CD14-positive monocyte (primary cell): Measurements from ENCODE around the gene ALDH1B1. TPM values are rescaled to one million over a fixed set of nuclear protein-coding genes. Genes with fewer than 3 reads are reported as not detected.
"Not testable (repeated sequence)": the region's sequence is repeated elsewhere in the genome, so short reads cannot be mapped to it uniquely, and the experiment has no call there.

Experiments
- DNase-seq, 3 donors: peaks; one replicate each; pipeline ENCODE4 v3.0.0-alpha.2; 2011 to 2022
- H2AFZ ChIP-seq: 2 replicates; pipeline ENCODE4 v1.6.0; 2012; ENCODE audit warnings: mild to moderate bottlenecking, low read depth, low read length, inconsistent platforms; ENCODE audit not compliant: insufficient read depth, poor library complexity, severe bottlenecking
- H3K27ac ChIP-seq, 2 donors: 1 replicate in 1 of 2; 2 replicates in 1 of 2; pipeline ENCODE4 v1.5.1; 2012 to 2013; ENCODE audit warnings: low read length in 2 of 2, control low read depth in 1 of 2, inconsistent platforms in 1 of 2, low read depth in 1 of 2, mild to moderate bottlenecking in 1 of 2
- H3K27me3 ChIP-seq, 2 donors: one replicate each; pipeline versions ENCODE4 v1.6.0 to v1.6.1; 2011 to 2013; ENCODE audit warnings: low read length in 2 of 2; ENCODE audit not compliant: control insufficient read depth in 2 of 2, insufficient read depth in 2 of 2
- H3K36me3 ChIP-seq, 2 donors: replicated peaks in 1 of 2; 1 replicate in 1 of 2; 2 replicates in 1 of 2; pipeline versions ENCODE4 v1.5.1 to v1.6.1; 2012 to 2013; ENCODE audit warnings: low read length in 2 of 2, control low read depth in 1 of 2, inconsistent platforms in 1 of 2, mild to moderate bottlenecking in 1 of 2; ENCODE audit not compliant: insufficient read depth in 2 of 2, control insufficient read depth in 1 of 2
- H3K4me1 ChIP-seq, 2 donors: 1 replicate in 1 of 2; 2 replicates in 1 of 2; pipeline versions ENCODE4 v1.5.1 to v1.6.1; 2012 to 2013; ENCODE audit warnings: low read length in 2 of 2, control low read depth in 1 of 2, inconsistent platforms in 1 of 2, mild to moderate bottlenecking in 1 of 2, moderate library complexity in 1 of 2; ENCODE audit not compliant: insufficient read depth in 2 of 2, control insufficient read depth in 1 of 2
- H3K4me2 ChIP-seq: replicated peaks from 2 replicates; pipeline ENCODE3; 2012; ENCODE audit warnings: low read length, moderate library complexity, mild to moderate bottlenecking; ENCODE audit not compliant: poor library complexity, severe bottlenecking; ENCODE audit errors: extremely low read depth
- H3K4me3 ChIP-seq, 3 experiments: fragments of 200-600 bp in 1 of 3; sonication (generic) in 1 of 3; replicated peaks in 1 of 3; 1 replicate in 2 of 3; 2 replicates in 1 of 3; pipeline ENCODE4 v1.5.1; 2011 to 2013; ENCODE audit warnings: low read length in 3 of 3, mild to moderate bottlenecking in 3 of 3, control low read depth in 2 of 3, low read depth in 2 of 3, inconsistent platforms in 1 of 3, moderate library complexity in 1 of 3
- H3K79me2 ChIP-seq: 2 replicates; pipeline ENCODE4 v1.6.0; 2012; ENCODE audit warnings: mild to moderate bottlenecking, control low read depth, inconsistent platforms, low read length, moderate library complexity; ENCODE audit not compliant: insufficient read depth
- H3K9ac ChIP-seq: 2 replicates; pipeline ENCODE4 v1.6.0; 2017; ENCODE audit warnings: low read length, mild to moderate bottlenecking; ENCODE audit not compliant: insufficient read depth, poor library complexity, severe bottlenecking
- H3K9me3 ChIP-seq, 2 donors: replicated peaks in 1 of 2; 1 replicate in 1 of 2; 2 replicates in 1 of 2; pipeline versions ENCODE4 v1.5.1 to v1.6.1; 2012 to 2013; ENCODE audit warnings: low read length in 2 of 2, control low read depth in 1 of 2; ENCODE audit not compliant: control insufficient read depth in 1 of 2, insufficient read depth in 1 of 2
- H4K20me1 ChIP-seq: 2 replicates; pipeline ENCODE4 v1.6.0; 2012; ENCODE audit warnings: mild to moderate bottlenecking, low read length, control low read depth, moderate library complexity; ENCODE audit not compliant: insufficient read depth
- H3K27ac Mint-ChIP-seq, 7 donors: one replicate each; pipeline ENCODE4 v1.8.0; 2020; ENCODE audit warnings: mild to moderate bottlenecking in 7 of 7, mixed read lengths in 7 of 7, moderate library complexity in 6 of 7, inconsistent platforms in 2 of 7
- H3K27me3 Mint-ChIP-seq, 3 donors: one replicate each; pipeline ENCODE4 v1.8.0; 2021 to 2022; ENCODE audit warnings: low read depth in 3 of 3, mild to moderate bottlenecking in 3 of 3, mixed read lengths in 3 of 3, moderate library complexity in 3 of 3, inconsistent platforms in 1 of 3
- H3K36me3 Mint-ChIP-seq, 2 donors: one replicate each; pipeline ENCODE4 v1.8.0; 2020; ENCODE audit warnings: mixed read lengths in 2 of 2, inconsistent platforms in 1 of 2, mild to moderate bottlenecking in 1 of 2
- H3K4me1 Mint-ChIP-seq: one replicate; pipeline ENCODE4 v1.8.0; 2020; ENCODE audit warnings: mild to moderate bottlenecking, mixed read lengths
- H3K4me3 Mint-ChIP-seq, 2 donors: one replicate each; pipeline ENCODE4 v1.8.0; 2020; ENCODE audit warnings: mild to moderate bottlenecking in 2 of 2, mixed read lengths in 2 of 2, moderate library complexity in 1 of 2
- H3K9me3 Mint-ChIP-seq, 7 donors: one replicate each; pipeline ENCODE4 v1.8.0; 2020 to 2022; ENCODE audit warnings: mixed read lengths in 7 of 7, mild to moderate bottlenecking in 6 of 7, moderate library complexity in 6 of 7, inconsistent platforms in 2 of 7
- CTCF ChIP-seq: fragments of 200-600 bp; IDR thresholded peaks from one replicate; pipeline ENCODE4 v1.8.0; 2022; ENCODE audit warnings: antibody characterized with exemption, mild to moderate bottlenecking
- WGBS: methylation state at CpG from one replicate; pipeline ENCODE4 v1.1.5; 2013; ENCODE audit warnings: missing lambda C conversion rate; ENCODE audit not compliant: insufficient coverage; 5-methylcytosine and 5-hydroxymethylcytosine counted together
- intact Hi-C, 2 donors: fragments of 100-400 bp; cut with micrococcal nuclease; formaldehyde crosslinking; loops; one replicate each; pipeline versions ENCODE4 v1.15.0 to v1.15.1; 2023
- polyA plus RNA-seq, 3 donors: library from polyadenylated mRNA; depleted of rRNA in 1 of 3; unstranded in 2 of 3; stranded (reverse) in 1 of 3; fragments of 300-500 nt in 2 of 3; fragments of >200 nt in 1 of 3; fragmentation: Illumina TruSeq in 2 of 3; gene quantifications; 1 replicate in 2 of 3; 2 replicates in 1 of 3; pipeline ENCODE4 v1.2.3, GENCODE V29; 2012 to 2021

The ALDH1B1 gene
- polyA plus RNA-seq, 3 donors = 1.00 to 4.5 (median 3.8) TPM

DNA sequence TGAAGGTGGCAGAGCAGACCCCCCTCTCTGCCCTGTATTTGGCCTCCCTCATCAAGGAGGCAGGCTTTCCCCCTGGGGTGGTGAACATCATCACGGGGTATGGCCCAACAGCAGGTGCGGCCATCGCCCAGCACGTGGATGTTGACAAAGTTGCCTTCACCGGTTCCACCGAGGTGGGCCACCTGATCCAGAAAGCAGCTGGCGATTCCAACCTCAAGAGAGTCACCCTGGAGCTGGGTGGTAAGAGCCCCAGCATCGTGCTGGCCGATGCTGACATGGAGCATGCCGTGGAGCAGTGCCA, 3.8 kb downstream of the ALDH1B1 start:
- no peak overlapping the region for H3K4me2 ChIP-seq
- peaks cover 6% of the 10 kb centered on the region for H3K79me2 ChIP-seq
- H3K36me3 ChIP-seq = peaks cover 0 to 20% of the 10 kb centered on the region in 2 donors
- no peak overlapping the region for H3K4me3 ChIP-seq
- no peak for TF ChIP-seq CTCF
- Mint-ChIP-seq H3K36me3 (peaks cover 18 to 22% of the 10 kb centered on the region in 2 donors), H3K9me3 (no peaks in the 10 kb centered on the region), H3K27ac (peak overlapping the region in 3 of 7 donors; percentile 1 to 59 (median 34)), H3K4me3 (no peak overlapping the region), H3K4me1 (peaks cover 26% of the 10 kb centered on the region), H3K27me3 (peaks cover 3 to 5% (median 4%) of the 10 kb centered on the region in 3 donors)
- H3K27ac ChIP-seq = no peak overlapping the region
- no peak overlapping the region for H3K9ac ChIP-seq
- H3K27me3 ChIP-seq = no peaks in the 10 kb centered on the region
- H3K4me1 ChIP-seq = peaks cover 14 to 20% of the 10 kb centered on the region in 2 donors
- H4K20me1 ChIP-seq = no peaks in the 10 kb centered on the region
- H3K9me3 ChIP-seq = no peaks in the 10 kb centered on the region
- no peak for DNase-seq
- WGBS = 84% methylated on average over 10 of the region's 10 CpGs
- intact Hi-C loops = loop anchor here (10.0 kb wide), 2 partner anchors 482 to 642 kb away; partner anchors contain the start of gene TRMT10B (in 1 of the 2)
- no peak overlapping the region for H2AFZ ChIP-seq

- not testable (repeated sequence) for H4K20me1 ChIP-seq, H3K9ac ChIP-seq, H3K79me2 ChIP-seq, H3K27ac Mint-ChIP-seq, H3K4me1 Mint-ChIP-seq, DNase-seq, H3K27me3 ChIP-seq, H3K9me3 ChIP-seq, H3K4me2 ChIP-seq, H3K9me3 Mint-ChIP-seq, H3K27me3 Mint-ChIP-seq, H3K4me3 ChIP-seq, H3K27ac ChIP-seq, H3K4me3 Mint-ChIP-seq, H3K4me1 ChIP-seq, H2AFZ ChIP-seq
- peaks cover 18 to 22% of the 10 kb centered on the region in 2 donors for H3K36me3 Mint-ChIP-seq
- no CpG with 5 or more reads among the region's 1 CpG for WGBS
- intact Hi-C loops = loop anchor here (10.0 kb wide), 2 partner anchors 484 to 644 kb away; partner anchors contain the start of gene TRMT10B (in 1 of the 2)
- H3K36me3 ChIP-seq = peaks cover 0 to 20% of the 10 kb centered on the region in 2 donors
Observed at GRCh38 chr9:38399191-38399590, 6.7 kb downstream of the ALDH1B1 start.
